Progenitor cell of endocrine pancreas (in vitro differentiated cells): ENCODE results near the gene GRAP2. TPM values are rescaled to one million over a fixed set of nuclear protein-coding genes. Genes with fewer than 3 reads are reported as not detected.

Source experiments
- DNase-seq: peaks from one replicate; pipeline ENCODE4 v3.0.0; 2021; ENCODE audit warnings: low spot score; ENCODE audit not compliant: unreplicated experiment
- H3K27ac Mint-ChIP-seq: 2 replicates; pipeline ENCODE4 v1.8.0; 2021; ENCODE audit warnings: mild to moderate bottlenecking, moderate library complexity, mixed read lengths
- H3K27me3 Mint-ChIP-seq: 2 replicates; pipeline ENCODE4 v1.8.0; 2021; ENCODE audit warnings: mixed read lengths
- H3K36me3 Mint-ChIP-seq: 2 replicates; pipeline ENCODE4 v1.8.0; 2022; ENCODE audit warnings: mixed read lengths; ENCODE audit not compliant: insufficient read depth
- H3K4me1 Mint-ChIP-seq: 2 replicates; pipeline ENCODE4 v1.8.0; 2021; ENCODE audit warnings: low read depth, mixed read lengths
- H3K4me3 Mint-ChIP-seq: 2 replicates; pipeline ENCODE4 v1.8.0; 2021; ENCODE audit warnings: low read depth, mild to moderate bottlenecking, moderate library complexity, mixed read lengths
- H3K9me3 Mint-ChIP-seq: 2 replicates; pipeline ENCODE4 v1.8.0; 2021; ENCODE audit warnings: low read depth, mixed read lengths
- CTCF ChIP-seq: fragments of 200-600 bp; sonication (generic); IDR thresholded peaks from one replicate; pipeline ENCODE4 v1.5.0; 2021; ENCODE audit warnings: antibody characterized with exemption, mild to moderate bottlenecking; ENCODE audit not compliant: unreplicated experiment
- total RNA-seq: library from RNA; stranded (reverse); gene quantifications from 2 replicates; pipeline ENCODE4 v1.2.1, GENCODE V29; 2021

Gene GRAP2
- total RNA-seq, 1 donor from 2014 or later = 0.60 TPM

GRCh38 chr22:39973656-39974055 lies 72.8 kb downstream of the GRAP2 start:
- Mint-ChIP-seq H3K27me3 (peaks cover 23% of the 10 kb centered on the region), H3K4me3 (no peak overlapping the region), H3K27ac (no peak overlapping the region), H3K36me3 (no peaks in the 10 kb centered on the region), H3K4me1 (peaks cover 18% of the 10 kb centered on the region), H3K9me3 (no peaks in the 10 kb centered on the region)
- no peak for TF ChIP-seq CTCF
- no peak for DNase-seq

- Mint-ChIP-seq H3K4me1 (peaks cover 14% of the 10 kb centered on the region), H3K27ac (no peak overlapping the region), H3K4me3 (no peak overlapping the region), H3K9me3 (no peaks in the 10 kb centered on the region), H3K27me3 (peaks cover 24% of the 10 kb centered on the region), H3K36me3 (no peaks in the 10 kb centered on the region)
- TF ChIP-seq CTCF = no peak
- DNase-seq = no peak
Observed at GRCh38 chr22:39974065-39974464, 73.2 kb downstream of the GRAP2 start.

GRCh38 chr22:39979048-39979447 lies 78.2 kb downstream of the GRAP2 start:
- peaks cover 29% of the 10 kb centered on the region for H3K27me3 Mint-ChIP-seq
- no peak for DNase-seq

GRCh38 chr22:39979458-39979857 lies 78.6 kb downstream of the GRAP2 start:
- TF ChIP-seq CTCF = no peak
- H3K36me3 Mint-ChIP-seq = no peaks in the 10 kb centered on the region
- H3K9me3 Mint-ChIP-seq = no peaks in the 10 kb centered on the region
- H3K4me3 Mint-ChIP-seq = no peak overlapping the region
- no peak for DNase-seq
- peaks cover 6% of the 10 kb centered on the region for H3K4me1 Mint-ChIP-seq
- H3K27me3 Mint-ChIP-seq = peaks cover 31% of the 10 kb centered on the region
- no peak overlapping the region for H3K27ac Mint-ChIP-seq

More at GRCh38 chr22:39979048-39979447, 78.2 kb downstream of the GRAP2 start:
- no peak for TF ChIP-seq CTCF
- H3K9me3 Mint-ChIP-seq = no peaks in the 10 kb centered on the region
- H3K36me3 Mint-ChIP-seq = no peaks in the 10 kb centered on the region
- peaks cover 6% of the 10 kb centered on the region for H3K4me1 Mint-ChIP-seq
- no peak overlapping the region for H3K4me3 Mint-ChIP-seq
- no peak overlapping the region for H3K27ac Mint-ChIP-seq

- peaks cover 8% of the 10 kb centered on the region for H3K4me1 Mint-ChIP-seq
- TF ChIP-seq CTCF = no peak
- no peaks in the 10 kb centered on the region for H3K9me3 Mint-ChIP-seq
- H3K27ac Mint-ChIP-seq = no peak overlapping the region
- H3K4me3 Mint-ChIP-seq = no peak overlapping the region
- no peaks in the 10 kb centered on the region for H3K36me3 Mint-ChIP-seq
- no peak for DNase-seq
- peaks cover 34% of the 10 kb centered on the region for H3K27me3 Mint-ChIP-seq
Observed at GRCh38 chr22:39980596-39980995, 79.7 kb downstream of the GRAP2 start.
